ENCODE data around the gene CD9.

The CD9 gene

GRCh38 chr12:6181166-6181565, 19.0 kb upstream of the CD9 start (continued):
- TF ChIP-seq, protein P1, sequence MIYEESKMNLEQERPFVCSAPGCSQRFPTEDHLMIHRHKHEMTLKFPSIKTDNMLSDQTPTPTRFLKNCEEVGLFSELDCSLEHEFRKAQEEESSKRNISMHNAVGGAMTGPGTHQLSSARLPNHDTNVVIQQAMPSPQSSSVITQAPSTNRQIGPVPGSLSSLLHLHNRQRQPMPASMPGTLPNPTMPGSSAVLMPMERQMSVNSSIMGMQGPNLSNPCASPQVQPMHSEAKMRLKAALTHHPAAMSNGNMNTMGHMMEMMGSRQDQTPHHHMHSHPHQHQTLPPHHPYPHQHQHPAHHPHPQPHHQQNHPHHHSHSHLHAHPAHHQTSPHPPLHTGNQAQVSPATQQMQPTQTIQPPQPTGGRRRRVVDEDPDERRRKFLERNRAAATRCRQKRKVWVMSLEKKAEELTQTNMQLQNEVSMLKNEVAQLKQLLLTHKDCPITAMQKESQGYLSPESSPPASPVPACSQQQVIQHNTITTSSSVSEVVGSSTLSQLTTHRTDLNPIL (CRISPR knock-in tag; IDR thresholded peaks at IDR 0.05; ENCODE audit: low read depth), result no peak
- TF ChIP-seq ARNTL (CRISPR knock-in tag; IDR thresholded peaks at IDR 0.05; ENCODE audit: borderline replicate concordance, low read depth) (no peak), OSR1 (CRISPR knock-in tag; IDR thresholded peaks at IDR 0.05) (no peak), CSDC2 (CRISPR knock-in tag; IDR thresholded peaks at IDR 0.05) (no peak), ZFP3 (CRISPR knock-in tag; IDR thresholded peaks at IDR 0.05) (no peak)

GRCh38 chr12:6181583-6182278, 18.5 kb upstream of the CD9 start:
- no peak for ATAC-seq
- TF ChIP-seq ZNF8 (CRISPR knock-in tag; IDR thresholded peaks at IDR 0.05), result no peak
- no peak for TF ChIP-seq RARB (CRISPR knock-in tag; IDR thresholded peaks at IDR 0.05)
- no peak for TF ChIP-seq CSRNP3 (CRISPR knock-in tag; IDR thresholded peaks at IDR 0.05)
- no peak for TF ChIP-seq OSR1 (CRISPR knock-in tag; IDR thresholded peaks at IDR 0.05)
- no peak for TF ChIP-seq ZC3H10 (CRISPR knock-in tag; IDR thresholded peaks at IDR 0.05)
- TF ChIP-seq ARNTL (CRISPR knock-in tag; IDR thresholded peaks at IDR 0.05; ENCODE audit: borderline replicate concordance, low read depth), result no peak
- no peak for TF ChIP-seq GLIS3 (CRISPR knock-in tag; IDR thresholded peaks at IDR 0.05)
- TF ChIP-seq ZFP30 (CRISPR knock-in tag; IDR thresholded peaks at IDR 0.05), result no peak
- TF ChIP-seq, protein P2, sequence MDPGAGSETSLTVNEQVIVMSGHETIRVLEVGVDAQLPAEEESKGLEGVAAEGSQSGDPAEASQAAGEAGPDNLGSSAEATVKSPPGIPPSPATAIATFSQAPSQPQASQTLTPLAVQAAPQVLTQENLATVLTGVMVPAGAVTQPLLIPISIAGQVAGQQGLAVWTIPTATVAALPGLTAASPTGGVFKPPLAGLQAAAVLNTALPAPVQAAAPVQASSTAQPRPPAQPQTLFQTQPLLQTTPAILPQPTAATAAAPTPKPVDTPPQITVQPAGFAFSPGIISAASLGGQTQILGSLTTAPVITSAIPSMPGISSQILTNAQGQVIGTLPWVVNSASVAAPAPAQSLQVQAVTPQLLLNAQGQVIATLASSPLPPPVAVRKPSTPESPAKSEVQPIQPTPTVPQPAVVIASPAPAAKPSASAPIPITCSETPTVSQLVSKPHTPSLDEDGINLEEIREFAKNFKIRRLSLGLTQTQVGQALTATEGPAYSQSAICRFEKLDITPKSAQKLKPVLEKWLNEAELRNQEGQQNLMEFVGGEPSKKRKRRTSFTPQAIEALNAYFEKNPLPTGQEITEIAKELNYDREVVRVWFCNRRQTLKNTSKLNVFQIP (CRISPR knock-in tag; IDR thresholded peaks at IDR 0.05; ENCODE audit: borderline replicate concordance, low read depth), result no peak
- TF ChIP-seq ZNF70 (CRISPR knock-in tag; IDR thresholded peaks at IDR 0.05), result no peak
- no peak for TF ChIP-seq TCF4 (CRISPR knock-in tag; IDR thresholded peaks at IDR 0.05; ENCODE audit: borderline replicate concordance)
- no peak for TF ChIP-seq ESRRG (CRISPR knock-in tag; IDR thresholded peaks at IDR 0.05)
- TF ChIP-seq ISL1 (CRISPR knock-in tag; IDR thresholded peaks at IDR 0.05), result no peak
- no peak for TF ChIP-seq ZFP3 (CRISPR knock-in tag; IDR thresholded peaks at IDR 0.05)
- TF ChIP-seq TOX (CRISPR knock-in tag; IDR thresholded peaks at IDR 0.05; ENCODE audit: borderline replicate concordance), result no peak
- TF ChIP-seq PPARA (CRISPR knock-in tag; IDR thresholded peaks at IDR 0.05; ENCODE audit: borderline replicate concordance), result no peak
- no peak for TF ChIP-seq ZNF565 (CRISPR knock-in tag; conservative IDR thresholded peaks at IDR 0.05; ENCODE audit: low read depth)
- TF ChIP-seq BACH2 (CRISPR knock-in tag; IDR thresholded peaks at IDR 0.05; ENCODE audit: borderline replicate concordance), result no peak
- TF ChIP-seq CSDC2 (CRISPR knock-in tag; IDR thresholded peaks at IDR 0.05), result no peak
- TF ChIP-seq SNAI2 (CRISPR knock-in tag; IDR thresholded peaks at IDR 0.05), result no peak

DNA sequence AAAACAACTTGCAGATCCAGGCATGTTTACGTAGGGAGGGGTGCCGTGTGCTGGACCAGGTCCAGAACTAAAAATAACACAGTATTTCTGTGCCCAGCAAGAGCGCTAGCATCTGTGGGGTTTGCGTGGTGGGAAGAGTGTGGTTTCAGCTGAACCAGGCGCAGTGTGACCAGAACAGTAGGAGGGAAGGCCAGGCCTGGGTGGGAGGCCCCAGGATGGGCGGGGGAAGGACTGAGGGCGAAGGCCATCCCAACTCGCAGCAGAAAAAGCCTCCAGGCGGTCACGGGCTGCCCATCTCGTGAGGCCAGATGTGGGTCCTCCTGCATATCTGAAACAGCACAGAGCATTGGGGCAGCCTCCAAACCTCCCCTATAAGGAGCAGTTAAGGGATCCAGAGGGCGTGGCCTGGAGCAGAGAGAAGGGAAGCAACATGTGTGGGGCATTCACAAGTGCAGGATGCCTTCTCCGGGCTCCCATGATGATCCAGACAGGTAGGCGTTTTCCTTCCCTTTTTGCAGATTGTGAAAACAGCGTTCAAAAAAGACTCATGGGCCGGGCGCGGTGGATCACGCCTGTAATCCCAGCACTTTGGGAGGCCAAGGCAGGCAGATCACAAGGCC, 17.8 kb upstream of the CD9 start:
- TF ChIP-seq, protein P1 (CRISPR knock-in tag; IDR thresholded peaks at IDR 0.05; ENCODE audit: low read depth), result no peak
- TF ChIP-seq CSRNP3 (CRISPR knock-in tag; IDR thresholded peaks at IDR 0.05), result no peak
- no peak for TF ChIP-seq TOX (CRISPR knock-in tag; IDR thresholded peaks at IDR 0.05; ENCODE audit: borderline replicate concordance)
- no peak for TF ChIP-seq ESRRG (CRISPR knock-in tag; IDR thresholded peaks at IDR 0.05)
- TF ChIP-seq ZNF70 (CRISPR knock-in tag; IDR thresholded peaks at IDR 0.05), result no peak
- TF ChIP-seq GLIS3 (CRISPR knock-in tag; IDR thresholded peaks at IDR 0.05), result no peak
- no peak for TF ChIP-seq ZNF8 (CRISPR knock-in tag; IDR thresholded peaks at IDR 0.05)
- no peak for TF ChIP-seq OSR1 (CRISPR knock-in tag; IDR thresholded peaks at IDR 0.05)
- TF ChIP-seq TCF4 (CRISPR knock-in tag; IDR thresholded peaks at IDR 0.05; ENCODE audit: borderline replicate concordance), result no peak
- no peak for TF ChIP-seq CSDC2 (CRISPR knock-in tag; IDR thresholded peaks at IDR 0.05)
- TF ChIP-seq ARNTL (CRISPR knock-in tag; IDR thresholded peaks at IDR 0.05; ENCODE audit: borderline replicate concordance, low read depth), result no peak
- no peak for TF ChIP-seq ZFP3 (CRISPR knock-in tag; IDR thresholded peaks at IDR 0.05)
- peak; percentile 38; the same call in 2 of the 3 replicates for ATAC-seq

All from SK-N-SH treated with all-trans-retinoic acid at 6 μM for 48 hours (cell line).